ENCODE measurements around the gene MESP2.

MESP2 gene

GRCh38 chr15:89820666-89821611 is 44.8 kb downstream of the MESP2 start:
- no peak for DNase-seq

- DNase-seq, result no peak
Observed at GRCh38 chr15:89822026-89822425, 45.9 kb downstream of the MESP2 start.

- no peak for DNase-seq
Observed at GRCh38 chr15:89822611-89822950, 46.4 kb downstream of the MESP2 start.

- DNase-seq, result no peak
Observed at GRCh38 chr15:89822951-89823711, 47.0 kb downstream of the MESP2 start.

- DNase-seq, result no peak
Observed at GRCh38 chr15:89823836-89824606, 47.9 kb downstream of the MESP2 start.

- no peak for DNase-seq
Observed at GRCh38 chr15:89824607-89824867, 48.4 kb downstream of the MESP2 start.

- no peak for DNase-seq
Observed at GRCh38 chr15:89825271-89825940, 49.3 kb downstream of the MESP2 start.

GRCh38 chr15:89826671-89827655 is 50.8 kb downstream of the MESP2 start:
- DNase-seq, result no peak

DNA sequence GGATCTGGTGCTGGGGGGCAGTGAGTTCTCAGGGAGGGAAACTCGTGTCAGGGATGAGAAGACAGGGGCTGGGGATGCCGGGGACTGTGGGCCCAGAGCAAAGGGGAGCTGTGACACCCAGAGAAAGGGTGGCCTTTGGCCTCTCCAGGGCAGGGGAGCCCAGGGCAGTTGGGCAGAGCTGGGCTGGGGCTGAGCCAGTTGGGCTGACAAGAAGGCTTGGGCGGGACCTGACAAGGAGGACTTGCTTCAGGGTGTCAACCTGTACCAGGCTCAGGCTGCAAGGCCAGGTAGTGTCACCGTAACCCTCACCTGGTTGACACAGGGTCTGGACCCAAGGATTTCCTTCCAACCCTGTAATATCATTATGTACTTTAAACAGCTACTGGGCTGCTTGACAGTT is 51.7 kb downstream of the MESP2 start:
- no peak for DNase-seq
